Pancreas (tissue), 10 donors: ENCODE data around the gene BRCC3. TPM values are rescaled to one million over a fixed set of nuclear protein-coding genes. Genes with fewer than 3 reads are reported as not detected.
"Not testable (repeated sequence)": the region's sequence is repeated elsewhere in the genome, so short reads cannot be mapped to it uniquely, and the experiment has no call there.

ENCODE experiments used
- ATAC-seq, 4 donors: fragments of 200-7000 bp; cut with Tn5 transposase; one replicate each; pipeline versions ENCODE4 v1.8.0 to v1.9.1; 2020; ENCODE audit warnings: mild to moderate bottlenecking in 4 of 4, moderate library complexity in 4 of 4
- DNase-seq, 6 donors: peaks; one replicate each; pipeline ENCODE4 v3.0.0-alpha.2; 2020
- FAIRE-seq: peaks from 2 replicates; lab custom pipeline; 2012; peaks lifted over from hg19 to GRCh38; lab: Jason Lieb, UNC
- H3K27ac ChIP-seq, 4 donors: fragments of 200-600 bp; sonication (generic); 1 replicate in 3 of 4; 2 replicates in 1 of 4; pipeline versions ENCODE4 v1.5.0 to v1.8.0; 2020
- H3K27me3 ChIP-seq, 4 donors: fragments of 200-600 bp; one replicate each; pipeline ENCODE4 v1.8.0; 2021
- H3K36me3 ChIP-seq, 3 donors: fragments of 200-600 bp; sonication (generic) in 1 of 3; one replicate each; pipeline versions ENCODE4 v1.5.0 to v1.8.0; 2020 to 2021
- H3K4me1 ChIP-seq, 3 donors: fragments of 200-600 bp; one replicate each; pipeline ENCODE4 v1.8.0; 2021
- H3K4me3 ChIP-seq, 4 donors: fragments of 200-600 bp; sonication (generic) in 2 of 4; one replicate each; pipeline versions ENCODE4 v1.5.0 to v1.8.0; 2020 to 2021
- H3K9me3 ChIP-seq, 4 donors: fragments of 200-600 bp; one replicate each; pipeline ENCODE4 v1.8.0; 2021
- WGBS, 2 donors: extraction: QIAGEN DNeasy Blood & Tissue Kit; methylation state at CpG; one replicate each; pipeline ENCODE4 v1.1.7; 2013; 5-methylcytosine and 5-hydroxymethylcytosine counted together
- intact Hi-C, 3 donors: fragments of 100-400 bp; cut with DNase I; formaldehyde crosslinking; loops; one replicate each; pipeline versions ENCODE4 v1.11.1 to v1.14.2; 2022
- polyA plus RNA-seq, 2 donors: library from polyadenylated mRNA; stranded (reverse); fragments of 200-250 nt; gene quantifications; one replicate each; pipeline ENCODE4 v1.2.3, GENCODE V29; 2013
- total RNA-seq, 6 donors: library from RNA; stranded (reverse); fragmentation: NEBNext Ultra II Directional in 4 of 6; extraction: Animal tissue kit (Norgen Biotek cat#: 25700) in 4 of 6; gene quantifications; one replicate each; pipeline versions ENCODE4 v1.2.1 to v1.2.4, GENCODE V29; 2021 to 2023
- TF ChIP-seq, protein P1 (sequence below), 4 donors: fragments of 200-600 bp; sonication (generic) in 3 of 4; IDR thresholded peaks; one replicate each; pipeline versions ENCODE4 v1.5.0 to v1.8.0; 2021; ENCODE audit warnings: antibody characterized with exemption in 4 of 4
- donor health status: healthy with polysubstance abuse.
- donor health status: DM: no; HTN: no; CAD: no; lungs with moderate emphysema.
- donor health status: DM: no; HTN: no; CAD: no.
- donor health status: control.
- donor health status: control.
- donor health status: Bipolar disorder and iron deficiency.
- donor health status: DM: yes; HTN: yes; CAD: no.
- donor health status: DM: no; HTN: no; CAD: no.
- donor health status: DM: no; HTN: no; CAD: no.
- donor health status: DM: yes; HTN: yes; CAD: no.

The BRCC3 gene
- total and polyA plus RNA-seq, 8 donors, result 4.6 to 13.2 (median 8.6) TPM

DNA sequence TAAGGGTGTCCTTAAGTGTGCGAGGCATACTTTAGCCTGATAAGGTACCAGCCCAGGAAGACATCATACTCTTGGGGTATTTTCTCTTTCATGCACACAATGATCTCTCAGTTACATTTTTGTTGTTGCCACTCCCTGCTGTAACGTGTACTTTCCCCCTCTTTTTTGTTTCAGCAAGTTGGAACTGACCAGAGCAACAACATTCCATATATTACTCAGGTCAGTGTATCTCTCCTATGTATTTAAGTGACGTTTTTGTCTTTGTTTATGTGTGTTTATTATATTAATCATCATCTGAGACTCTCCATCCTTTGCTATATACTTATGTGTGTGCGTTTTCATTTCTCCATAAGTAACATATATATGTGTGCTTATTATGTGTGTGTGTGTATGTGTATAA, 73.6 kb downstream of the BRCC3 start:
- DNase-seq (no peak), FAIRE-seq (no peak), ATAC-seq (no peak)
- Histone ChIP-seq H3K9me3 (no peaks in the 10 kb centered on the region), H3K36me3 (no peaks in the 10 kb centered on the region), H3K27me3 (no peaks in the 10 kb centered on the region), H3K4me1 (peaks cover 0 to 3% (median 0%) of the 10 kb centered on the region in 3 donors), H3K4me3 (no peak overlapping the region), H3K27ac (no peak overlapping the region)
- intact Hi-C loops, result no loop called here
- TF ChIP-seq, protein P1, sequence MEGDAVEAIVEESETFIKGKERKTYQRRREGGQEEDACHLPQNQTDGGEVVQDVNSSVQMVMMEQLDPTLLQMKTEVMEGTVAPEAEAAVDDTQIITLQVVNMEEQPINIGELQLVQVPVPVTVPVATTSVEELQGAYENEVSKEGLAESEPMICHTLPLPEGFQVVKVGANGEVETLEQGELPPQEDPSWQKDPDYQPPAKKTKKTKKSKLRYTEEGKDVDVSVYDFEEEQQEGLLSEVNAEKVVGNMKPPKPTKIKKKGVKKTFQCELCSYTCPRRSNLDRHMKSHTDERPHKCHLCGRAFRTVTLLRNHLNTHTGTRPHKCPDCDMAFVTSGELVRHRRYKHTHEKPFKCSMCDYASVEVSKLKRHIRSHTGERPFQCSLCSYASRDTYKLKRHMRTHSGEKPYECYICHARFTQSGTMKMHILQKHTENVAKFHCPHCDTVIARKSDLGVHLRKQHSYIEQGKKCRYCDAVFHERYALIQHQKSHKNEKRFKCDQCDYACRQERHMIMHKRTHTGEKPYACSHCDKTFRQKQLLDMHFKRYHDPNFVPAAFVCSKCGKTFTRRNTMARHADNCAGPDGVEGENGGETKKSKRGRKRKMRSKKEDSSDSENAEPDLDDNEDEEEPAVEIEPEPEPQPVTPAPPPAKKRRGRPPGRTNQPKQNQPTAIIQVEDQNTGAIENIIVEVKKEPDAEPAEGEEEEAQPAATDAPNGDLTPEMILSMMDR (IDR thresholded peaks at IDR 0.05), result no peak
- WGBS, 2 donors, result 51 to 78% methylated on average over 4 of the region's 4 CpGs

DNA sequence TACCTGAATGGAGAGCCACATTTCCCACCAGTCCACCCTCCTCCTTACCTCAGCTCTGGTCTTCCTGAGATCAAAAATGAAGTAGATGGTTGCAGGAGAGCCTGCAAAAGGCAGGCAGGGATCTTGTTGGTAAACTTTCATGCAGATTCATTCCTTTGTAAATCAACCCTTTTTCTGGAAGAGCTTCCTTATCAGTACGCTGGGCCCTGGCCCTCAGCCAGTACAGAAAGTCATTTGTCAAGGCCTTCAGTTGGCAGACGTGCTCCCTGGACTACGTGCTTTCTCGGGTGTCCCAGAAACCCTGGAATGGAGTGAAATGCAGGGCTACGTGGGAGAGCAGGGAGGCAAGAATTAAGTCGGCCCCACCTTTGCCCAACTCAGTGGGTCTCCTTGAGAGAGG, 76.3 kb downstream of the BRCC3 start:
- FAIRE-seq, result peak; percentile 5
- H3K27me3 ChIP-seq, H3K4me3 ChIP-seq, H3K9me3 ChIP-seq, H3K27ac ChIP-seq, intact Hi-C loops, H3K4me1 ChIP-seq, H3K36me3 ChIP-seq: not testable (repeated sequence)
- ATAC-seq, result peak; percentile 81 to 94 (median 92)
- peak in 1 of 6 donors; percentile 8 for DNase-seq
- 8 to 18% methylated on average over 1 of the region's 6 CpGs for WGBS, 2 donors

DNA sequence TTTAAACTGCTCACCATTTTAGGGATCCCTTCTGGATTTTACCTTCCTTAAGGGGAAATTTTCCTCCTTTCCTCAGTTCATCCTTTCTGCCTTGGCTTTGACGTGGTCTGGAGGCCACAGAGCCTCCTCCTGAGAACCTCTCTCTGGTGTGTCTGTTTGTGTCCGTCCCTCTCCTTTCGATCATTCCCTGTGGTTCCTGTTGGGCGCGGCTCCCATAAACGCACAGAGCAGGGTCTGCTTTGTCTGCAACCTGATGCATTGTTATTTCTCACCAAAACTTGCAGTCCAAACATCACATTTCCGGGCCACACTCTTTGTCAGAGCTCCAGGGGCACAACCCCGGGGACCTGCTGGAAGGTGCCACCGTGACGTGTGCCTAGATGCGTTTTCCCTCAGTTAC, 76.9 kb downstream of the BRCC3 start:
- DNase-seq, H3K9me3 ChIP-seq, FAIRE-seq, intact Hi-C loops, H3K4me1 ChIP-seq, H3K36me3 ChIP-seq, H3K4me3 ChIP-seq, H3K27me3 ChIP-seq, H3K27ac ChIP-seq: not testable (repeated sequence)
- no CpG with 5 or more reads among the region's 11 CpGs for WGBS, 2 donors
- peak; percentile 25 to 60 (median 35) for ATAC-seq

DNA sequence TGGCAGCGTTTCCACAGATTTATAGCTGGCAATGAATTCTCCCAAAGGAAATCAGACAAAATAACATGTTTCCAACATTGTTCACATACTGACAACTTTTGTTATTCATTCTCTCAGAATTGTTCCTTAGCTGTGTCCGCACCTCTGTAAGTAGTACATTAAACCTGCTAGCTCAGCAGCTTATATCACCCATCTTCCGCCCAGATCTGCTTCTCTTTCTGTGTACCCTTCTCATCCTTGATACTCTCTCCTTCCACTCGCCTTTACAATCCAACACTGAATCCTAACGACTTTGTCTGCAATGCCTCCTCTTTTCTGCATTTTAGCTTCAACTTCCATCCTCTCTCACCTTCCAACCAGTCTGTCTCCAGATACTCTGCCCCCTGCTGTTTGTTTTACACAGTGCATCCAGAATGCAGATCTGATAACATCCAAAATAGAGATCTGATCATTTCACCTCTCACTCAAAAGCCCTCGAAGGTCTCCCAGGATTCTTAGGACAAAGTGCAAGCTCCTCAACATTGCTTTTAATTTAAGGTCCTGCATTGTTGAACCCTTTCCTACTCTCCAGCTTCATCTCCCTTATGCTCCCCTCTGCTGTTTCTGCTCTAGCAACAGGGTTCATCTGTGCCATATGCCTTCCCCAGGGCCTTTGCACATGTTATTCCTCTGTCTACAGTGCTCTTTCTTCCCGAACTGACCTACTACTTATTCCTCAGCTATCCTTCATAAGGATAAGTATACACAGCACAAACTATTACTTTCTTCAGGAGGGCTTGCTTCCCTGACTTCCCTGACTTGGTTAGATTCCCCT, 77.6 kb downstream of the BRCC3 start:
- ATAC-seq (peak; percentile 62 to 76 (median 72)), DNase-seq (peak in 1 of 6 donors; percentile 35), FAIRE-seq (no peak)
- H3K27me3 ChIP-seq, result no peaks in the 10 kb centered on the region
- no peak overlapping the region for H3K27ac ChIP-seq
- intact Hi-C loops, result no loop called here
- no peak overlapping the region for H3K4me3 ChIP-seq
- no peaks in the 10 kb centered on the region for H3K9me3 ChIP-seq
- WGBS, 2 donors, result 37 to 38% methylated on average over 7 of the region's 7 CpGs
- H3K36me3 ChIP-seq, result no peaks in the 10 kb centered on the region
- TF ChIP-seq, protein P1 (IDR thresholded peaks at IDR 0.05), result peak; percentile 31 to 45 (median 38)
- H3K4me1 ChIP-seq, result no peaks in the 10 kb centered on the region

DNA sequence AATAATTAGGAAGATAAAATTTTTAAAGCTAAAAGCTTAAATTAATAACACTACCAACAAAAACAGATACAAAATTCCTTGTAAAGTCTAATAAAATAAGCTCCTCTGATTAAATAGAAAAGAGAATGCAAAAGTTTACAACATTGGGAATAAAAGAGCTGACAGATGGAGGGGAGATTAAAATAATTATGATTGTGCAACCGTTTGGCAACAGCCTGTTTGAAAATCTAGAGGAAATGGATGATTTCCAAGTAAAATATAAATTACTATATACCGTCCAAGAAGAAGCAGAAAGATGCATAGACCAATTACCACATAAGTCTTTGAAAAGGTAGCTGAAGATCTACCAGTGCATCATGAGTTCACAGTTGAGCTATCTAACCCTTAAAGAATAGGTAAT, 98.6 kb downstream of the BRCC3 start:
- H3K27ac ChIP-seq, result no peak overlapping the region
- intact Hi-C loops, result no loop called here
- WGBS, 2 donors, result 5 to 10% methylated on average over 2 of the region's 2 CpGs

More for the DNA sequence above, 98.6 kb downstream of the BRCC3 start:
- TF ChIP-seq, protein P1 (IDR thresholded peaks at IDR 0.05), result no peak
- no peaks in the 10 kb centered on the region for H3K36me3 ChIP-seq
- FAIRE-seq (peak; percentile 71), ATAC-seq (no peak), DNase-seq (no peak)
- no peak overlapping the region for H3K4me3 ChIP-seq
- no peaks in the 10 kb centered on the region for H3K4me1 ChIP-seq
- no peaks in the 10 kb centered on the region for H3K9me3 ChIP-seq
- no peaks in the 10 kb centered on the region for H3K27me3 ChIP-seq

Other genes starting within 250 kb of the BRCC3 start
- gene SMIM9, start 236.8 kb upstream of the BRCC3 start, total RNA-seq, result not detected
- not detected for gene SMIM9, start 236.8 kb upstream of the BRCC3 start, polyA plus RNA-seq
- gene F8A1, start 185.2 kb upstream of the BRCC3 start, total RNA-seq, result 10 to 100 TPM in 5 of 6 donors, 1 to 10 TPM in 1; 7.4 to 24.0 (median 15.3) TPM
- gene F8A1, start 185.2 kb upstream of the BRCC3 start, polyA plus RNA-seq, result 10 to 100 TPM; 13.0 to 19.9 TPM
- gene F8, start 48.8 kb upstream of the BRCC3 start, total RNA-seq, result 10 to 100 TPM in 2 of 6 donors, 1 to 10 TPM in 4; 5.5 to 22.0 (median 8.7) TPM
- gene F8, start 48.8 kb upstream of the BRCC3 start, polyA plus RNA-seq, result 1 to 10 TPM; 2.5 to 9.2 TPM
- gene FUNDC2, start 44.7 kb upstream of the BRCC3 start, total RNA-seq, result 10 to 100 TPM; 50.3 to 74.6 (median 70.2) TPM
- 10 to 100 TPM; 75.7 to 88.1 TPM for gene FUNDC2, start 44.7 kb upstream of the BRCC3 start, polyA plus RNA-seq
- gene CMC4, start 372 bp upstream of the BRCC3 start, total RNA-seq, result 1 to 10 TPM; 2.6 to 5.0 (median 3.1) TPM
- 10 to 100 TPM; 10.8 to 16.6 TPM for gene CMC4, start 372 bp upstream of the BRCC3 start, polyA plus RNA-seq
- 10 to 100 TPM; 10.9 to 18.3 (median 15.5) TPM for gene MTCP1, start 372 bp upstream of the BRCC3 start, total RNA-seq
- 10 to 100 TPM; 22.7 to 55.9 TPM for gene MTCP1, start 372 bp upstream of the BRCC3 start, polyA plus RNA-seq
- gene VBP1, start 145.0 kb downstream of the BRCC3 start, total RNA-seq, result 10 to 100 TPM in 5 of 6 donors, 1 to 10 TPM in 1; 8.0 to 18.7 (median 13.8) TPM
- gene VBP1, start 145.0 kb downstream of the BRCC3 start, polyA plus RNA-seq, result 10 to 100 TPM; 10.9 to 22.7 TPM
- 1 to 10 TPM in 5 of 6 donors, under 1 TPM in 1; 1.00 to 2.1 (median 1.2) TPM for gene RAB39B, start 193.0 kb downstream of the BRCC3 start, total RNA-seq
- gene RAB39B, start 193.0 kb downstream of the BRCC3 start, polyA plus RNA-seq, result 1 to 10 TPM; 1.2 to 3.7 TPM